Keratinocyte (primary cell): ENCODE results near the gene FAM240A. TPM values are rescaled to one million over a fixed set of nuclear protein-coding genes. Genes with fewer than 3 reads are reported as not detected.

Experiments used
- DNase-seq: peaks from one replicate; pipeline ENCODE4 v3.0.0-alpha.2; 2011; ENCODE audit warnings: low read depth, missing footprints, low spot score
- FAIRE-seq: peaks from 2 replicates; lab custom pipeline; 2011; peaks lifted over from hg19 to GRCh38; lab: Jason Lieb, UNC
- H2AFZ ChIP-seq: 2 replicates; pipeline ENCODE4 v1.6.0; 2012; ENCODE audit warnings: low read length, control low read depth, inconsistent platforms; ENCODE audit not compliant: control insufficient read depth
- H3K27ac ChIP-seq: 2 replicates; pipeline ENCODE4 v1.5.1; 2011; ENCODE audit warnings: low read length; ENCODE audit not compliant: control insufficient read depth, insufficient read depth
- H3K27me3 ChIP-seq: 3 replicates; pipeline ENCODE4 v1.6.0; 2011; ENCODE audit warnings: low read length; ENCODE audit not compliant: control insufficient read depth, insufficient read depth; ENCODE audit errors: extremely low read depth
- H3K36me3 ChIP-seq, 2 experiments: 2 replicates in 1 of 2; 3 replicates in 1 of 2; pipeline ENCODE4 v1.5.1; 2011; ENCODE audit warnings: low read length in 2 of 2, mild to moderate bottlenecking in 1 of 2; ENCODE audit not compliant: control insufficient read depth in 2 of 2, insufficient read depth in 2 of 2; ENCODE audit errors: extremely low read depth in 1 of 2
- H3K4me1 ChIP-seq: 3 replicates; pipeline ENCODE4 v1.5.1; 2011; ENCODE audit warnings: low read length; ENCODE audit not compliant: control insufficient read depth, insufficient read depth; ENCODE audit errors: extremely low read depth
- H3K4me2 ChIP-seq: 3 replicates; pipeline ENCODE4 v1.6.0; 2011; ENCODE audit warnings: low read depth, low read length; ENCODE audit not compliant: control insufficient read depth, insufficient read depth; ENCODE audit errors: extremely low read depth
- H3K4me3 ChIP-seq, 3 experiments: fragments of 200-600 bp in 1 of 3; sonication (generic) in 1 of 3; 2 replicates in 2 of 3; 3 replicates in 1 of 3; pipeline ENCODE4 v1.5.1; 2011 to 2016; ENCODE audit warnings: low read length in 3 of 3, mild to moderate bottlenecking in 3 of 3, control low read depth in 2 of 3, inconsistent platforms in 1 of 3, low read depth in 1 of 3, mixed read lengths in 1 of 3, mixed run types in 1 of 3, moderate library complexity in 1 of 3; ENCODE audit not compliant: control insufficient read depth in 2 of 3, insufficient read depth in 2 of 3; ENCODE audit errors: extremely low read depth in 1 of 3
- H3K79me2 ChIP-seq: 2 replicates; pipeline ENCODE4 v1.6.0; 2012; ENCODE audit warnings: low read length; ENCODE audit not compliant: control insufficient read depth, insufficient read depth
- H3K9ac ChIP-seq: 3 replicates; pipeline ENCODE4 v1.6.0; 2011; ENCODE audit warnings: low read length; ENCODE audit not compliant: control insufficient read depth, insufficient read depth; ENCODE audit errors: extremely low read depth
- H3K9me1 ChIP-seq: 3 replicates; pipeline ENCODE4 v1.6.0; 2011; ENCODE audit warnings: low read length; ENCODE audit not compliant: control insufficient read depth, insufficient read depth; ENCODE audit errors: extremely low read depth
- H3K9me3 ChIP-seq: 2 replicates; pipeline ENCODE4 v1.5.1; 2012; ENCODE audit warnings: low read depth, low read length; ENCODE audit not compliant: control insufficient read depth
- H4K20me1 ChIP-seq: 3 replicates; pipeline ENCODE4 v1.6.0; 2011; ENCODE audit warnings: low read length; ENCODE audit not compliant: control insufficient read depth, insufficient read depth; ENCODE audit errors: extremely low read depth
- CTCF ChIP-seq, 3 experiments: IDR thresholded peaks in 1 of 3; conservative IDR thresholded peaks in 1 of 3; optimal IDR thresholded peaks in 1 of 3; 2 replicates in 2 of 3; 3 replicates in 1 of 3; pipeline versions ENCODE3 to v1.5.1; 2011; ENCODE audit warnings: low read length in 3 of 3, mild to moderate bottlenecking in 3 of 3, moderate library complexity in 2 of 3, control low read depth in 1 of 3, inconsistent platforms in 1 of 3; ENCODE audit not compliant: insufficient read depth in 2 of 3; ENCODE audit errors: extremely low read depth in 1 of 3
- EZH2 ChIP-seq: IDR thresholded peaks from one replicate; pipeline ENCODE4 v1.6.1; 2012; ENCODE audit warnings: inconsistent platforms, mild to moderate bottlenecking, low read length, moderate library complexity
- dilution Hi-C: fragments of 300-500 bp; cut with MboI; formaldehyde crosslinking; loops from one replicate; pipeline ENCODE4 v1.7.0; 2020; ENCODE audit warnings: low sequenced_read_pairs; ENCODE audit not compliant: extremely low pct_ligation_motif_present
- polyA plus RNA-seq, 5 experiments: library from polyadenylated mRNA; depleted of rRNA in 3 of 5; stranded (reverse) in 3 of 5; stranded (forward) in 1 of 5; unstranded in 1 of 5; fragments of >200 nt; gene quantifications; 1 replicate in 1 of 5; 2 replicates in 3 of 5; 3 replicates in 1 of 5; pipeline versions ENCODE4 v1.2.1 to v1.2.3, GENCODE V29; 2011 to 2012; ENCODE audit warnings: missing spikeins in 2 of 5, low read depth in 1 of 5, low replicate concordance in 1 of 5

Gene FAM240A
- polyA plus RNA-seq, 1 donor (not counting 4 experiments of a cell fraction or from before 2014, with no cell fraction given), result not detected

DNA sequence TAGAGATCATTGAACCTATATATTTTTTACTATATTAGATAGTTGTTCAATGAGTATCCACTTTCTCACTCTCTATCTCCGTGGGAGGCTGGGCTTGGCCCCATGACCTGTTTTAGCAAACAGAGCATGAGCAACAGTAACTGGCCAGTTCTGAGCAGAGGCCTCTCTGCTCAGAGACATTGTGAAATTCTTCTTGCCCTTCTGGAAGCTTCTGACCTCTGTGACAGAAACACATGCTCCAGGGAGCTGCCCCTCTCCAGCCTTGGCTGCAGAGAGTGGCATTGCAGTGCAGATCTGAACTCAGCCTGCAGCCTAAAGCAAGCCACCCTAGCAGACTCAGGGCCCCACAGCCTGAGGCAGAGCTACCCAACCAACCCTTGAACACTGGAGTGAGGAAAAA lies 20.5 kb downstream of the FAM240A start:
- no peak overlapping the region for H3K4me2 ChIP-seq
- FAIRE-seq (no peak), DNase-seq (no peak)
- H3K36me3 ChIP-seq, result no peaks in the 10 kb centered on the region
- H2AFZ ChIP-seq, result no peak overlapping the region
- no peak for TF ChIP-seq CTCF (optimal IDR thresholded peaks at IDR 0.05 in 1 of 3, IDR thresholded peaks at IDR 0.05 in 1 of 3, conservative IDR thresholded peaks at IDR 0.05 in 1 of 3; ENCODE audit: extremely low read depth in 1 of 3, insufficient read depth in 2 of 3, low read length in 3 of 3)
- no peak for TF ChIP-seq EZH2
- no peaks in the 10 kb centered on the region for H3K9me1 ChIP-seq
- H3K9me3 ChIP-seq, result no peaks in the 10 kb centered on the region
- H3K27me3 ChIP-seq, result no peaks in the 10 kb centered on the region
- no peak overlapping the region for H3K9ac ChIP-seq
- dilution Hi-C loops, result loop anchor here (25.0 kb wide), 1 partner anchor 145 kb away; the partner anchor contains the start of gene RTP3
- H4K20me1 ChIP-seq, result no peaks in the 10 kb centered on the region
- no peaks in the 10 kb centered on the region for H3K79me2 ChIP-seq
- no peak overlapping the region for H3K27ac ChIP-seq
- peaks cover 12% of the 10 kb centered on the region for H3K4me1 ChIP-seq
- H3K4me3 ChIP-seq, result no peak overlapping the region

GRCh38 chr3:46634856-46635255 lies 22.5 kb downstream of the FAM240A start:
- Histone ChIP-seq H4K20me1 (no peaks in the 10 kb centered on the region), H3K9me3 (no peaks in the 10 kb centered on the region), H3K9ac (no peak overlapping the region), H3K27me3 (no peaks in the 10 kb centered on the region), H3K4me1 (peaks cover 7% of the 10 kb centered on the region), H3K36me3 (no peaks in the 10 kb centered on the region), H3K27ac (no peak overlapping the region), H3K9me1 (no peaks in the 10 kb centered on the region), H3K4me2 (no peak overlapping the region), H3K4me3 (no peak overlapping the region), H3K79me2 (no peaks in the 10 kb centered on the region), H2AFZ (no peak overlapping the region)
- dilution Hi-C loops, result loop anchor here (25.0 kb wide), 1 partner anchor 148 kb away; the partner anchor contains the start of gene RTP3
- TF ChIP-seq CTCF (optimal IDR thresholded peaks at IDR 0.05 in 1 of 3, IDR thresholded peaks at IDR 0.05 in 1 of 3, conservative IDR thresholded peaks at IDR 0.05 in 1 of 3; ENCODE audit: extremely low read depth in 1 of 3, insufficient read depth in 2 of 3, low read length in 3 of 3) (no peak), EZH2 (no peak)
- FAIRE-seq (no peak), DNase-seq (no peak)
